Left ventricle myocardium inferior (tissue), 1 donor: Measurements from ENCODE around the gene TNIK. TPM values are rescaled to one million over a fixed set of nuclear protein-coding genes. Genes with fewer than 3 reads are reported as not detected.
"Not testable (repeated sequence)": the region's sequence is repeated elsewhere in the genome, so short reads cannot be mapped to it uniquely, and the experiment has no call there.

ENCODE experiments used
- DNase-seq: peaks from one replicate; pipeline ENCODE4 v3.0.0-alpha.2; 2020
- H3K27ac ChIP-seq: fragments of 200-600 bp; replicated peaks from 2 replicates; pipeline ENCODE4 v1.8.0; 2021
- H3K27me3 ChIP-seq: fragments of 200-600 bp; 2 replicates; pipeline ENCODE4 v1.8.0; 2021; ENCODE audit warnings: low read depth
- H3K36me3 ChIP-seq: fragments of 200-600 bp; 2 replicates; pipeline ENCODE4 v1.8.0; 2021
- H3K4me1 ChIP-seq: fragments of 200-600 bp; 2 replicates; pipeline ENCODE4 v1.8.0; 2021
- H3K4me3 ChIP-seq: fragments of 200-600 bp; 2 replicates; pipeline ENCODE4 v1.8.0; 2021; ENCODE audit warnings: mild to moderate bottlenecking, moderate library complexity
- H3K9me3 ChIP-seq: fragments of 200-600 bp; replicated peaks from 2 replicates; pipeline ENCODE4 v1.8.0; 2021
- intact Hi-C: fragments of 100-400 bp; cut with micrococcal nuclease; formaldehyde crosslinking; loops from one replicate; pipeline ENCODE4 v1.11.0; 2022
- total RNA-seq: library from RNA; stranded (reverse); fragmentation: NEBNext Ultra II Directional; extraction: Animal tissue kit (Norgen Biotek cat#: 25700); gene quantifications from one replicate; pipeline ENCODE4 v1.2.1, GENCODE V29; 2021
- TF ChIP-seq, protein P1 (sequence below): fragments of 200-600 bp; IDR thresholded peaks from 2 replicates; pipeline ENCODE4 v1.8.0; 2021; ENCODE audit warnings: antibody characterized with exemption, mild to moderate bottlenecking, borderline replicate concordance
- donor health status: DM: no; HTN: yes; CAD: no; lungs with severe emphysema.

The TNIK gene
- total RNA-seq, 1 donor from 2014 or later = 28.6 TPM

DNA sequence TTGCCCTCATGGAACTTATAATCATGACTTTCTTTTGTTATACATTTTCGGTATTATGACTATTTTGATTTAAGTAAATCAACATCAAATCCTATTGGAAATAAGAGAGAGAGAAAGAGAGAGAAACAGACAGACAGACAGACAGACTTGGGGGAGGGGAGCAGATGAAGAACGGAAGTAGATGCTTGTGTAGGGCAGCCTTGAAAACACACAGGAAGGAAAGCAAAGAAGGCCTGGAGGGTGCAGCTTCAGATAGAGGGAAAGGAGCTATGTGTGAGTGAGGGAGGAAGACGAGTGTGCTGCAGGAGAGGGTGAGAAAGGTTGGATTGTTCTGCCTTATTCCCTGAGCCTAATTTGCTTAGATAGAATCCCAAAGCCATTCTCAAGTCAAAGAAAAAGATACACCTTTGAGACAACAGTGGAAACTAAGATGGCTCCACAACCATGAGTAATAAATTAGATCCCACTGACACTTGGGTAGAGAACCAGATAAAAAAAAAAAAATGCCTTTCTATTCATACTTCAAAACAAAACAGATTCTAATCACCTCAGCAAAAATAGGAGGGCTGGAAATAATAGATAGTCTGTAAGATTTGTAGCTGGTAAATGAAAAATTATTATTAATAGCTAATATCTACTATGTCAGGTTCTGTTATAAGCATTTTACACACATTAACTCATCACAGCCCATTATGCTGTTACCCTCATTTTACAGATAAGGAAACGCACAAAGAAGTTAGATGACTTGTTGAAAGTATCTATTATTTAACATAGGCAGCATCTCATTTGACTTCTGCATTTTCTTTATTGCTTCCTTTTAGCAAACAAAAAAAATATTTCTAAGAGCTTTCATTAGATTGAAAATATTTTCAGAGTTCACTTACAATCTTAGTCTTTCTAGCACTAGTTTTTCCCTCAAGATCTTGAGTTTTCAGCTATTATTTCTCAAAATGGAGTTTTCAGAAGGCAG, 214.1 kb downstream of the TNIK start:
- Histone ChIP-seq H3K9me3 (no peaks in the 10 kb centered on the region), H3K36me3 (no peaks in the 10 kb centered on the region), H3K27me3 (no peaks in the 10 kb centered on the region), H3K4me1 (no peaks in the 10 kb centered on the region), H3K4me3 (no peak overlapping the region), H3K27ac (no peak overlapping the region)
- TF ChIP-seq, protein P1, sequence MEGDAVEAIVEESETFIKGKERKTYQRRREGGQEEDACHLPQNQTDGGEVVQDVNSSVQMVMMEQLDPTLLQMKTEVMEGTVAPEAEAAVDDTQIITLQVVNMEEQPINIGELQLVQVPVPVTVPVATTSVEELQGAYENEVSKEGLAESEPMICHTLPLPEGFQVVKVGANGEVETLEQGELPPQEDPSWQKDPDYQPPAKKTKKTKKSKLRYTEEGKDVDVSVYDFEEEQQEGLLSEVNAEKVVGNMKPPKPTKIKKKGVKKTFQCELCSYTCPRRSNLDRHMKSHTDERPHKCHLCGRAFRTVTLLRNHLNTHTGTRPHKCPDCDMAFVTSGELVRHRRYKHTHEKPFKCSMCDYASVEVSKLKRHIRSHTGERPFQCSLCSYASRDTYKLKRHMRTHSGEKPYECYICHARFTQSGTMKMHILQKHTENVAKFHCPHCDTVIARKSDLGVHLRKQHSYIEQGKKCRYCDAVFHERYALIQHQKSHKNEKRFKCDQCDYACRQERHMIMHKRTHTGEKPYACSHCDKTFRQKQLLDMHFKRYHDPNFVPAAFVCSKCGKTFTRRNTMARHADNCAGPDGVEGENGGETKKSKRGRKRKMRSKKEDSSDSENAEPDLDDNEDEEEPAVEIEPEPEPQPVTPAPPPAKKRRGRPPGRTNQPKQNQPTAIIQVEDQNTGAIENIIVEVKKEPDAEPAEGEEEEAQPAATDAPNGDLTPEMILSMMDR = no peak
- no peak for DNase-seq
- intact Hi-C loops = no loop called here

DNA sequence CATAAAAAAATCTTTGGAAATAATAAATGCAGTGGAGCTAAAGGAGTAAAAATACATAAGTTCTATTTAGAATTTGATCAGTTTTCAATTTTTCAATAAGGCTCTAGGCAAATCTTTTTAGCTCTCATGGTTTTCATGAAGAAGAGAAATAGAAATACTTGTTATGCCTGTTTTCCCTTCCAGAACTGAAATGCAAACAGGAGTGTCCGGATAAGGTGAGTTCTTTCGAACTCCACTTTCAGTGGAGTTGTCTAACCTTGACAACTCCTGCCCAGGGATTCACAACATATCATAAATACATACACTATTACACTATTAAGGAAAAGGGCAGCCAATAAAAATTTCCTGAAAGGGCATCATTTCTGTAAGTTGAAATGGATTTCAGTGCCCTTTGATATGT, 217.3 kb downstream of the TNIK start:
- intact Hi-C loops = no loop called here
- no peak overlapping the region for H3K27ac ChIP-seq
- H3K36me3 ChIP-seq = no peaks in the 10 kb centered on the region
- no peaks in the 10 kb centered on the region for H3K27me3 ChIP-seq
- H3K4me3 ChIP-seq = no peak overlapping the region
- H3K4me1 ChIP-seq = no peaks in the 10 kb centered on the region
- no peak for DNase-seq
- TF ChIP-seq, protein P1 = no peak
- H3K9me3 ChIP-seq = no peaks in the 10 kb centered on the region

DNA sequence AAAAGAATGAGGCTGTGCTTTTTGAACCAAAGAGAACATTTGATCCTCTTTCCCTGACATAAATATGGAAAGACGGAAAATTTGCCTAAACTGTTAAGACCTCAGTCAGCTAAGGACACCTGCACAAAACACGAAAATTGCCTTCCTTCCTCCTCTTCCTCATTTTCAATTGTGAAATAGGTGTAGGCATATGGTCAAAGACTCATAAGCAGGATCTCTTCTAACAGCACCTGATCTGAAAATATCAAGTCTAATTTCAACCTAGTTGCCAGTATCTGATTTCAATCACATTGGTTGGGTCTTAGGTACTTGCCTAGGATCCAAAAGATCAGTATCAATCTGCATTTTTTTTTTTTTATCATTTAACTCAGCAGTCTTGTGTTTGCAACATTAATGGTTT, 218.0 kb downstream of the TNIK start:
- DNase-seq = no peak
- H3K27me3 ChIP-seq = no peaks in the 10 kb centered on the region
- intact Hi-C loops = no loop called here
- TF ChIP-seq, protein P1 = no peak
- H3K36me3 ChIP-seq = no peaks in the 10 kb centered on the region
- H3K4me3 ChIP-seq = no peak overlapping the region
- H3K9me3 ChIP-seq = no peaks in the 10 kb centered on the region
- no peaks in the 10 kb centered on the region for H3K4me1 ChIP-seq
- H3K27ac ChIP-seq = no peak overlapping the region

DNA sequence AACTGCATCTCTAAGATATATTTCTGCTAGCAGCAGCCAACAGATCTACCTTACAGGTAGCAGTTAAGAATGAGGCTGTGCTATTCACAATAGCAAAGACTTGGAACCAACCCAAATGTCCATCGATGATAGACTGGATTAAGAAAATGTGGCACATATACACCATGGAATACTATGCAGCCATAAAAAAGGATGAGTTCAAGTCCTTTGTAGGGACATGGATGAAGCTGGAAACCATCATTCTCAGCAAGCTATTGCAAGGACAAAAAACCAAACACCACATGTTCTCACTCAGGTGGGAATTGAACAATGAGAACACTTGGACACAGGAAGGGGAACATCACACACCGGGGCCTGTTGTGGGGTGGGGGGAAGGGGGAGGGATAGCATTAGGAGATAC, 218.6 kb downstream of the TNIK start:
- H3K9me3 ChIP-seq, H3K27me3 ChIP-seq, H3K4me3 ChIP-seq, DNase-seq, H3K4me1 ChIP-seq, H3K27ac ChIP-seq, intact Hi-C loops, H3K36me3 ChIP-seq: not testable (repeated sequence)

DNA sequence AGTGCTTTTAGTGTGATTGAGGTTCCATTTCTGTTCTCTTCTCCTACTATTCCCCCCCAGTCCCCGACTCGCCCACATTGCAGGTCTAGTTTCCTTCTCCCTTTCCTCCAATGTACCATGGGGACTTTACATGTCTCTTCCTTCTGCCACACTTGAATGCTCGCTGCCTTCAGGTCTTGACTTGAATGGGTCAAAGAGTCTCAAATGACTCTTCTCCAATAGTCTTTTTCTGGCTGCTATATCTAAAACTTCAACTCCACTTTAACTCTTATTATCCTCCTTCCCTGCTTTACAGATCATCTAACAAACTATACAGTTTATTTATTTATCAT, 219.7 kb downstream of the TNIK start:
- Histone ChIP-seq H3K4me1 (peaks cover 13% of the 10 kb centered on the region), H3K27me3 (no peaks in the 10 kb centered on the region), H3K36me3 (no peaks in the 10 kb centered on the region), H3K9me3 (no peaks in the 10 kb centered on the region), H3K4me3 (no peak overlapping the region), H3K27ac (no peak overlapping the region)
- TF ChIP-seq, protein P1 = no peak
- DNase-seq = no peak
- intact Hi-C loops = no loop called here

DNA sequence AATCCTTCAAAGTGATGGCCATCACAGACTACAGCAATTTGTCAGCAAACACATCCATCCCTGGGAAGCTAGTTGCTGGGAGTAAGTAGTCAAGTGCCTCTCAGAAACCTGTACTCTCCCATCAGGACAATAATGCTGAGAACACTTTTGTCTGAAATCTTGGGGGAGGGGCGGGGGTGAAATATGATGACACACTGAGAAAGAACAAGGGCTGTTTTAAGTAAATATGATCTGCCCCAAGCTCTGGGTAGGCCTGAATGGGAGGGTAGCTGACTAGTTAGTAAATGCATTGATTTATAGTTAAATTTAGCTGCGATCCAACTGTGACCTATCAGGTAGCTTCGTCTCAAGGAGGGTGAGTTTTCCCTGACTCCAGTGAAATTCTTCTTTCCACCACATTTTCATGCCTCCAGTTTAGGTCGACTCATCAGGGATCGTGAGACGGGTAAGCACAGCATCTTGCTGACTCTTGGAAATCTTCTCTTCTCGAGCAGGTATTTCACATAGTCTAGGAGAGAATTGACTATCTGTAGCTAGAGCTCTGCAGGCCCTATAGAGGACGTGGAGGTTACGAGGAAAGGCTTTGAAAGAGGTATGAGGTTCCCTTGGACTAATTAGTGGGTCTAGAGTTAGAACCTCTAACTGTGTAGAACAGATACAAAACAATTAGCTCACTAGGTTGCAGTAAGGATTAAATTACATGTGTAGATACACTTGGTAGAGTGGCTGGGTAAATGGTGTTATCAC, 220.3 kb downstream of the TNIK start:
- Histone ChIP-seq H3K9me3 (no peaks in the 10 kb centered on the region), H3K4me3 (no peak overlapping the region), H3K27ac (no peak overlapping the region), H3K4me1 (peaks cover 14% of the 10 kb centered on the region), H3K36me3 (no peaks in the 10 kb centered on the region), H3K27me3 (no peaks in the 10 kb centered on the region)
- intact Hi-C loops = no loop called here
- DNase-seq = no peak
- TF ChIP-seq, protein P1 = no peak
